ENCODE measurements around the gene TRIM33.
"Not testable (repeated sequence)": the region's sequence is repeated elsewhere in the genome, so short reads cannot be mapped to it uniquely, and the experiment has no call there.

Gene TRIM33

DNA sequence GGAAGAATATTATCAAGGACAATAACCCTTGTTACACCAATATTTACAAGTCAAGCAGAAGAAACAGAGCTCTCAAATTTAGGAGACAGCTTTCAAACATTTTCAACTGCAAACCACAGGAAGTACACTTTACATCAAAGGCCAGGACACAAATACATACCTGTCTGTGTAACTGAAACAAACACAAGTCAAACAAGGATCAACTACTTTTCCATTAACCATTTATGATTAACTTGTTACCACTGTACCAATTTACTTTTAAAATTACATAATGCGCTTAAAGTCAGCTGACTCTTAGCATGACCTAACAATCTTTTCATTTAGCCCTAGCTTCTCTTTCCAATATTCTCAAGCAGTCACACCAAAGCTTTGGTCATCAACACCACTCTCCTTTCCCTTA is 43.5 kb downstream of the TRIM33 start:
- DNase-seq (ENCODE audit: low read depth) = no peak

DNA sequence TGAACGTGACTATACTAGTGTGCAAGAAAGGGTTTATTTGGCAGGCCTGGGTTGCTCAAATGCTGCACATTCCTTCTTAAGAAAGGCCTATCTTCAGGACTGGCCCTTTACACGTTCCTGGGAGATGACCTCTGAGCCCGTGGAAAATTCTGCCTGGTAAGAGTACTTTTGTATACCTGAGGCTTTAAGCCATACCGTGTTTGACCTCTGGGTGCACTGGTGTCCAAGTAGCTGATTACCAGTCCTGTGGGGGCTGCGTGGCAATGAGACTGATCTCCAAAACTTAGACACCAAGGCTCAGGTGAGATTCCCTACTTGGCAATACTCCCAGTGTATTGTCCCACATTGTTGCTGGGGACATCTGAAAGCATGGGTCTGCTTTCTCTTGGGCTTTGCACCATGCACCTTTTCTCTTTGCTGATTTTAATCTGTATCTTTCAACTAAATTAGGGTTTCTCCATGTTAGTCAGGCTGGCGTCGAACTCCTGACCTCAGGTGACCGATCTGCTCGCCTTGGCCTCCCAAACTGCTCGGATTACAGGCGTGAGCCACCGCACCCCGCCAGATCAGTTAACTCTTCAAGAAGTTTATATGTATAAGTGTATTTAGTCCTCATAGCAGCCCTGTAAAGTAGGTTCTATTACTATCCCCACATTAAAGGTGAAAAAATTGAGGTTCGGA is 44.5 kb downstream of the TRIM33 start:
- no peak for DNase-seq (ENCODE audit: low read depth)

GRCh38 chr1:114462963-114463362 is 48.0 kb downstream of the TRIM33 start:
- no peak for DNase-seq (ENCODE audit: low read depth)

- DNase-seq (ENCODE audit: low read depth) = no peak
Observed at GRCh38 chr1:114462341-114462740, 48.7 kb downstream of the TRIM33 start.

DNA sequence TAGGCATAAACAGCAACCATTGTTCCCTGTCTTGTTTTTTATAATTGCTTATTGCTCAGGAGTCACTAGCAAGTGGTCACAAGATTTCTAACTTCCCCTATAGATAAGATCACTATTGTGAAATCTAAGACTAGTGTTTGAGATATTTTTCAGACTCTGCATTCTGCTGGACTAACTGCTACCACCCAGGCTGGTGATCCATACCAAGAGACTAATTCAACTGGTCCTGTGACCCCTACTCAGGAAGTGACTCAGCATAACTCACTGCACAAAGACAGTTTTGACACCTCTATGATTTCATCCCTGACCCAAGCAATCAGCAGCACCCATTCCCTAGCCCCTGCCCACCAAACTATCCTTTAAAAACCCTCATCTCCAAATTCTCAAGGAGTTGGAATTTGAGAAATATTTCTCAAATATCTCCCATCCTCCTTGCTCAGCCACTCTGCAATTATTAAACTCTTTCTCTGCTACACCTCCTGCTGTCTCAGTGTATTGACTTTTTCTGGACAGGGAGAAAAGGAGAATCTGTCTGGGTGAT is 52.7 kb downstream of the TRIM33 start:
- DNase-seq (ENCODE audit: low read depth) = no peak

DNA sequence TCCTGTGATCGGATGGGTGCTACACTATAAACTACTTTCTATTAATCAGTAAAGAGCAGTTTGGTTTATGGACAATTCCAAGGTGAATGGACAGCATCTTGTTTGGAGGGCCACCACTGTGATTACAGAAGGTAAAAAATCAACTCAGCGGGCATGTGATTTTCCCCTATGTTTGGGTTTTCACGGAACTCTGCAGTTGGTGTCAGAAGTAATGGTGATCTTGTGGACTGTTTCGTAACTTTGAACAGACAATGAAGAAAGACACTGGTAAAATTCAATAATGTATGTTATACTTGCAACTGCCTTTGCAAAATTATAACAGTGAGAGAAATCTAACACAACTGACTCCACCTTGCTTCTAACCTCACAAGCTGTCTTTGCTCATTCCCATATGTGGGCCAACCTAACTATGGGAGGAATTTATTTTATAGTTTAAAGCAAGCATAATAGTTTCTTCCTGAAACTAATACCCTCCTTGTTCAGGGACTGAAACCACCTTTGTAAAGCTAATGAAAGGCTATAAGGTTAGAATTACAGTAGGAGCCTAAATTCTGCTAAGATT is 53.2 kb downstream of the TRIM33 start:
- no peak for DNase-seq (ENCODE audit: low read depth)

- DNase-seq (ENCODE audit: low read depth) = no peak
Observed at GRCh38 chr1:114456586-114456985, 54.4 kb downstream of the TRIM33 start.

- DNase-seq (ENCODE audit: low read depth) = no peak
Observed at GRCh38 chr1:114455102-114455785, 55.8 kb downstream of the TRIM33 start.

GRCh38 chr1:114454539-114454938 is 56.5 kb downstream of the TRIM33 start:
- no peak for DNase-seq (ENCODE audit: low read depth)

DNA sequence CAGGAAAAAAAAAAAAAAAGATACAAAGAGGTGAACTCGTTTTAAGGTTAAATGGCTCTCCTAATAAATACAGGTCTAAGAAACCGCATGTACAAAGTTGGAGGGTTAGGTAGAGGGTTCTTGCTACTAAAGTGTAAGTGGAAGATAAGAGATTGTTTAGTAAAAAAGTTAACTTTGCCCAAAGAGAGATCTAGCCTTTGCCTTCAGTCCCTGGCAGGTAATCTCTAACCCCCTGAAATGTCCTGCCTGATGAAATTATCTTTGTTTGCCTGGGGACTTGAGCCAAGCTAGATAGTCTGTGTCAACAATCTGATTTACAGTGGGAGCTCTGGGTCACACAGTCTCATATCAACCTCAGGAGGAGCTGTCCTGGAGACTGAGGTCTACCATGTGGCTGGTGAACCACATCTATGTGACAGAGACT is 57.6 kb downstream of the TRIM33 start:
- DNase-seq (ENCODE audit: low read depth) = no peak

GRCh38 chr1:114448370-114449036 is 62.5 kb downstream of the TRIM33 start:
- DNase-seq (ENCODE audit: low read depth) = no peak

GRCh38 chr1:114446198-114446597 is 64.8 kb downstream of the TRIM33 start:
- no peak for DNase-seq (ENCODE audit: low read depth)

DNA sequence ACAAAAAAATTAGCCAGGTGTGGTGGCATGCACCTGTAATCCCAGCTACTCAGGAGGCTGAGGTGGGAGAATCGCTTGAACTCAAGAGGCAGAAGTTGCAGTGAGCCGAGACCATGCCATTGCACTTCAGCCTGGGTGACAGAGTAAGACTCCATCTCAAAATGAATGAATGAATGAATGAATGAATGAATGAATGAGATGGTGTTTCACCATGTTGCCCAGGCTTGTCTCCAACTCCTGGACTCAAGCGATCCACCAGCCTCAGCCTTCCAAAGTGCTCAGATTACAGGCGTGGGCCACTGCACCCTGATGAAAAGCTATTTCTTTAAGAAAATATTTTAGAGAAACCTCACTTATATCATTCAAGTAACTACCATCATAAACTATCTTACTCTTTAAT is 67.8 kb downstream of the TRIM33 start:
- not testable (repeated sequence) for DNase-seq (ENCODE audit: low read depth)

GRCh38 chr1:114441332-114441731 is 69.7 kb downstream of the TRIM33 start:
- no peak for DNase-seq (ENCODE audit: low read depth)

- no peak for DNase-seq (ENCODE audit: low read depth)
Observed at GRCh38 chr1:114439369-114439768, 71.6 kb downstream of the TRIM33 start.

GRCh38 chr1:114437812-114438211 is 73.2 kb downstream of the TRIM33 start:
- no peak for DNase-seq (ENCODE audit: low read depth)

GRCh38 chr1:114436799-114437198 is 74.2 kb downstream of the TRIM33 start:
- no peak for DNase-seq (ENCODE audit: low read depth)

DNA sequence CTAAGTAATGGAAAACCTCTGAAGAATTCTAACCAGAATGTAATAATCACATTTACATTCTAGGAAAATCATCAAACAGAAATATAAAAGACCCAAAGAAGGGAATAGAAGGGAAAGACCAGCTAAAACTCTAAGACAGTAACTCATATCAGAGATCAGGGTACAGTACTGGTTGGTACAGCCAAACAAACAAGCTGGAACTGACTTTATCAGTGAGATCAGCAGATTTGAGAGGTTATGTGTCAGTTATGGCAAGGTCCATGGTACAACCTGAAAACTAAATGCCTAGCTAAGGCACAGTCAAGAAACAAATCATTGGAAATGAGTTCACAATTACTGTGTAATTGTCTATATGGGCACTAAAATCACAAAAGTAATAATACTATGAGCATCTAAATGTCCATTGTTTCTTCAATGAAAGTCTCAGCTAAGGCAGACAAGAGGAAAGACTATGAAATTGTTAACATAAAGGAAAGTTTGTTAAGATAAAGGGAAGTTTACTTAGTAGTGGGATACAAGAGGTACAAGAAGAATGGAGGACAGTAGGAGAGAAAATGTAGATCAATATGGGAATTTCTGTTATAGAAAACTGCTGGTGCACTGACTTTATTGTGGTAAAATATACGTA is 75.8 kb downstream of the TRIM33 start:
- DNase-seq (ENCODE audit: low read depth) = no peak

DNA sequence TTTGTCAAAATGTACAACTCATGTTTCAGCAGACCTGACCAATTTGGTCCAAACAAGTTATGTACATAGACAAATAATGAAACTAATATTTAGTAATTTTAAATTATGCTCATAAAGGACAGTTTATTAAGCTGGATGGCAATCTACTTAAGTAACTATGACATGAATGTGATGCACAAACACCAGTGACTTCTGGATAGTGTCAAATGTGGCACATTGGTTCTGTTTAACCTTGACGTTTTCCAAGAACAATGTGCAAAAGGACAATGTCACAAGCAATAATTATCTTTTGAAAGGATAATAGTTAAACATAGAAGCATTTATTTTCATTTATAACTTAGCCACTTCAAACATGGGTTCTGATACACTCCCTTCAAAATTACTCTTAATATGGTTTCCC is 80.0 kb downstream of the TRIM33 start:
- DNase-seq (ENCODE audit: low read depth) = no peak

DNA sequence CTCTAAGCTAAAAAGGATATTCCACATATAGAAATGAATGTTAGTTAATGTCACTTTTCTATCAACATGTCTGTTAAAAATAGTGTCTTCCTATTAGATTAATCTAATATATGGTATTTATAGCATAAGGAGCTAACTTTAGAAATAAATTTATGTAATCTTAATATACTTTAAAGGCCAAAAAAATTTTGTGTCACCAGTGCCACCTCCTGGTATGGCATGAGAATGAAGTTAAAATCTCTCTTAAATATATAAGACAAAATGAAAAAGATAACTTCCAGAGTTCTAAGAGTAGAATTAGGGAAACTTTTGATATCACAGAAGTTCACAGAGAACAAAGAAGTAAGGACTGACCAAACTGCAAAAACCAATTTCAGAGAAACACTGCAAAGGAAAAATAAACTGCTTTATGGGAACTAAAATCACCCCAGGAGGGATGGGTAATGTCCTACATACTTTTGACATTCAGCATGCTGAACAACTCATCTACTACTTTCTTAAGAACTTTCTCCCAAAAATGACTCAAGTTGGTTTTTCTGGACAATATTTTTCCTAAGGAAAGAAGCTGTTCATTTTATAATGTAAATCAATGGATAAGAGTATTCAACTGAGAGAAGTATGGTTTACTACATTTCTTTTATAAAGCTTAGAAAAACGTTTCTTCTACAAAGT is 82.8 kb downstream of the TRIM33 start:
- DNase-seq (ENCODE audit: low read depth) = no peak

GRCh38 chr1:114427612-114428011 is 83.4 kb downstream of the TRIM33 start:
- DNase-seq (ENCODE audit: low read depth) = no peak

DNA sequence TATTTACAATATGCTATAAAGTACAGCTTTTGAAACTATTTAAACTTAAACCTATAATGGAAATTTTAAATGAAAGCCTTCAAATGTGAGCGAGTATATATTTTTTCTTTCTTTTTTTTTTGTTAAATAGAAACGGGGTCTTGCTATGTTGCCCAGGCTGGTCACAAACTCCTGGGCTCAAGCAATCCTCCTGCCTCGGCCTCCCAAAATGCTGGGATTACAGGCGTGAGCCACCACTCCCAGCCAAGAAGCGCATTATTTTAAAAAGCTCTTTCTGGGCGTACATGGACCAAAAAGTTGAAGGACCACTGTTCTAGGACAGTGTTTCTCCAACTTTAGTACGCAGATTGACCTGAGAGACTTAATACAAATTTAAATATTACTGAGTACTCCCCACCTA is 87.5 kb downstream of the TRIM33 start:
- no peak for DNase-seq (ENCODE audit: low read depth)

Data from stimulated activated CD8-positive, alpha-beta memory T cell treated with anti-CD3 and anti-CD28 coated beads, Interleukin-12 subunit alpha, Interleukin-12 subunit beta, amount 100 ng/mL, for 1 hour (primary cell).